Mesendoderm (in vitro differentiated cells): ENCODE data around the gene SUV39H2.

Experiments
- DNase-seq: peaks from one replicate; pipeline ENCODE4 v3.0.0; 2013
- H2AK5ac ChIP-seq: 2 replicates; pipeline ENCODE4 v1.6.1; 2013; ENCODE audit warnings: low read length, inconsistent platforms
- H2BK120ac ChIP-seq: 2 replicates; pipeline ENCODE4 v1.6.1; 2013; ENCODE audit warnings: low read depth, mild to moderate bottlenecking, low read length, moderate library complexity, mixed read lengths
- H2BK15ac ChIP-seq: replicated peaks from 2 replicates; pipeline ENCODE4 v1.6.1; 2013; ENCODE audit warnings: low read depth, mild to moderate bottlenecking, moderate library complexity
- H2BK5ac ChIP-seq: 2 replicates; pipeline ENCODE4 v1.6.1; 2013; ENCODE audit warnings: low read length, inconsistent platforms
- H3K18ac ChIP-seq: 2 replicates; pipeline ENCODE4 v1.6.1; 2013; ENCODE audit warnings: mild to moderate bottlenecking, low read length, mixed read lengths
- H3K23ac ChIP-seq: one replicate; pipeline ENCODE4 v1.6.1; 2013; ENCODE audit warnings: low read length
- H3K27ac ChIP-seq: 2 replicates; pipeline ENCODE4 v1.5.1; 2013; ENCODE audit warnings: low read depth, mild to moderate bottlenecking, inconsistent platforms, low read length, moderate library complexity
- H3K27me3 ChIP-seq: 2 replicates; pipeline ENCODE4 v1.6.1; 2013; ENCODE audit warnings: low read length, control low read depth, mild to moderate bottlenecking, inconsistent platforms; ENCODE audit not compliant: insufficient read depth, poor library complexity
- H3K36me3 ChIP-seq: 2 replicates; pipeline ENCODE4 v1.6.1; 2013; ENCODE audit warnings: low read length, inconsistent platforms; ENCODE audit not compliant: control insufficient read depth, insufficient read depth
- H3K4ac ChIP-seq: one replicate; pipeline ENCODE4 v1.6.1; 2013; ENCODE audit warnings: low read depth, mild to moderate bottlenecking, low read length, moderate library complexity
- H3K4me1 ChIP-seq: 2 replicates; pipeline ENCODE4 v1.6.1; 2013; ENCODE audit warnings: low read depth, low read length, inconsistent platforms; ENCODE audit not compliant: control insufficient read depth
- H3K4me2 ChIP-seq: 2 replicates; pipeline ENCODE4 v1.6.1; 2013; ENCODE audit warnings: low read length
- H3K4me3 ChIP-seq: 2 replicates; pipeline ENCODE4 v1.5.1; 2013; ENCODE audit warnings: mild to moderate bottlenecking, low read length
- H3K56ac ChIP-seq: one replicate; pipeline ENCODE4 v1.6.1; 2013; ENCODE audit warnings: low read length
- H3K79me1 ChIP-seq: 2 replicates; pipeline ENCODE4 v1.6.1; 2013; ENCODE audit warnings: low read length, inconsistent platforms
- H3K79me2 ChIP-seq: 2 replicates; pipeline ENCODE4 v1.6.1; 2013; ENCODE audit warnings: mild to moderate bottlenecking, low read length; ENCODE audit not compliant: control insufficient read depth, insufficient read depth
- H3K9ac ChIP-seq: 2 replicates; pipeline ENCODE4 v1.6.1; 2013; ENCODE audit warnings: low read length, inconsistent platforms
- H4K5ac ChIP-seq: one replicate; pipeline ENCODE4 v1.6.1; 2013; ENCODE audit warnings: low read length
- H4K8ac ChIP-seq: one replicate; pipeline ENCODE4 v1.6.1; 2013; ENCODE audit warnings: low read depth, mild to moderate bottlenecking, control low read depth, low read length, moderate library complexity
- WGBS: extraction: QIAGEN DNeasy Blood & Tissue Kit; methylation state at CpG from one replicate; pipeline ENCODE4 v1.1.7; 2013; ENCODE audit warnings: low lambda C conversion rate, missing lambda C conversion rate; ENCODE audit not compliant: insufficient coverage; ENCODE audit errors: extremely low coverage; 5-methylcytosine and 5-hydroxymethylcytosine counted together

Gene SUV39H2

GRCh38 chr10:14879124-14879927 lies 660 bp downstream of the SUV39H2 start:
- H3K27me3 ChIP-seq: no peaks in the 10 kb centered on the region
- peak overlapping the region; percentile 19 for H2BK120ac ChIP-seq
- H4K5ac ChIP-seq: no peak overlapping the region
- H3K18ac ChIP-seq: peak overlapping the region; percentile 98
- no peak overlapping the region for H3K23ac ChIP-seq
- DNase-seq: peak; percentile 79
- H3K4ac ChIP-seq: peak overlapping the region; percentile 49
- no peak overlapping the region for H2BK15ac ChIP-seq
- no peaks in the 10 kb centered on the region for H3K36me3 ChIP-seq
- H2BK5ac ChIP-seq: no peak overlapping the region
- H3K79me1 ChIP-seq: peaks cover 8% of the 10 kb centered on the region
- H3K27ac ChIP-seq: peak overlapping the region; percentile 95
- peak overlapping the region; percentile 55 for H3K4me2 ChIP-seq
- peak overlapping the region; percentile 65 for H4K8ac ChIP-seq
- peak overlapping the region; percentile 93 for H3K56ac ChIP-seq
- H3K79me2 ChIP-seq: peaks cover 40% of the 10 kb centered on the region
- no peak overlapping the region for H2AK5ac ChIP-seq
- peak overlapping the region; percentile 92 for H3K9ac ChIP-seq
- no CpG with 5 or more reads among the region's 60 CpGs for WGBS
- H3K4me1 ChIP-seq: no peaks in the 10 kb centered on the region
- peak overlapping the region; percentile 89 for H3K4me3 ChIP-seq

GRCh38 chr10:14879928-14880193 lies 1.2 kb downstream of the SUV39H2 start:
- DNase-seq: no peak
- H3K27me3 ChIP-seq: no peaks in the 10 kb centered on the region
- no peak overlapping the region for H2BK120ac ChIP-seq
- peaks cover 45% of the 10 kb centered on the region for H3K79me2 ChIP-seq
- no peak overlapping the region for H3K18ac ChIP-seq
- no peak overlapping the region for H3K27ac ChIP-seq
- no peak overlapping the region for H4K8ac ChIP-seq
- peak overlapping the region; percentile 77 for H3K56ac ChIP-seq
- H3K4me1 ChIP-seq: no peaks in the 10 kb centered on the region
- H3K23ac ChIP-seq: no peak overlapping the region
- WGBS: no CpG with 5 or more reads among the region's 5 CpGs
- H3K36me3 ChIP-seq: no peaks in the 10 kb centered on the region
- H2AK5ac ChIP-seq: no peak overlapping the region
- H3K4me3 ChIP-seq: peak overlapping the region; percentile 89
- peak overlapping the region; percentile 92 for H3K9ac ChIP-seq
- no peak overlapping the region for H3K4ac ChIP-seq
- no peak overlapping the region for H4K5ac ChIP-seq
- H3K4me2 ChIP-seq: peak overlapping the region; percentile 55
- H2BK5ac ChIP-seq: no peak overlapping the region
- H3K79me1 ChIP-seq: peaks cover 8% of the 10 kb centered on the region
- no peak overlapping the region for H2BK15ac ChIP-seq

GRCh38 chr10:14880229-14880628 lies 1.6 kb downstream of the SUV39H2 start:
- no peak overlapping the region for H3K23ac ChIP-seq
- no peak overlapping the region for H2BK15ac ChIP-seq
- H4K8ac ChIP-seq: no peak overlapping the region
- peaks cover 49% of the 10 kb centered on the region for H3K79me2 ChIP-seq
- H3K27me3 ChIP-seq: no peaks in the 10 kb centered on the region
- peak overlapping the region; percentile 77 for H3K56ac ChIP-seq
- H4K5ac ChIP-seq: no peak overlapping the region
- no peak overlapping the region for H2BK120ac ChIP-seq
- H3K79me1 ChIP-seq: peaks cover 10% of the 10 kb centered on the region
- H3K4me3 ChIP-seq: peak overlapping the region; percentile 89
- peak overlapping the region; percentile 55 for H3K4me2 ChIP-seq
- no peaks in the 10 kb centered on the region for H3K4me1 ChIP-seq
- no peaks in the 10 kb centered on the region for H3K36me3 ChIP-seq
- H3K4ac ChIP-seq: no peak overlapping the region
- no CpG with 5 or more reads among the region's 7 CpGs for WGBS
- H2AK5ac ChIP-seq: no peak overlapping the region
- no peak overlapping the region for H3K18ac ChIP-seq
- peak; percentile 48 for DNase-seq
- no peak overlapping the region for H3K27ac ChIP-seq
- no peak overlapping the region for H2BK5ac ChIP-seq
- peak overlapping the region; percentile 92 for H3K9ac ChIP-seq

- H3K27me3 ChIP-seq: no peaks in the 10 kb centered on the region
- no peak overlapping the region for H3K4ac ChIP-seq
- H3K18ac ChIP-seq: no peak overlapping the region
- H3K4me3 ChIP-seq: no peak overlapping the region
- H2BK15ac ChIP-seq: no peak overlapping the region
- H3K27ac ChIP-seq: no peak overlapping the region
- no peak overlapping the region for H4K5ac ChIP-seq
- no peak overlapping the region for H3K23ac ChIP-seq
- H3K56ac ChIP-seq: no peak overlapping the region
- peaks cover 4% of the 10 kb centered on the region for H3K36me3 ChIP-seq
- WGBS: no CpG with 5 or more reads among the region's 3 CpGs
- H2BK120ac ChIP-seq: no peak overlapping the region
- no peak overlapping the region for H2BK5ac ChIP-seq
- H3K4me2 ChIP-seq: no peak overlapping the region
- H4K8ac ChIP-seq: no peak overlapping the region
- peaks cover 27% of the 10 kb centered on the region for H3K79me1 ChIP-seq
- H3K9ac ChIP-seq: no peak overlapping the region
- H2AK5ac ChIP-seq: no peak overlapping the region
- H3K4me1 ChIP-seq: no peaks in the 10 kb centered on the region
- H3K79me2 ChIP-seq: peaks cover 76% of the 10 kb centered on the region
- no peak for DNase-seq
These were observed 5.4 kb downstream of the SUV39H2 start for GRCh38 chr10:14884082-14884481.

GRCh38 chr10:14889318-14889717 lies 10.7 kb downstream of the SUV39H2 start:
- no peak overlapping the region for H2AK5ac ChIP-seq
- no peak overlapping the region for H4K8ac ChIP-seq
- peaks cover 33% of the 10 kb centered on the region for H3K79me1 ChIP-seq
- H3K4me2 ChIP-seq: no peak overlapping the region
- no peak overlapping the region for H3K23ac ChIP-seq
- H3K36me3 ChIP-seq: peaks cover 4% of the 10 kb centered on the region
- peak; percentile 48 for DNase-seq
- H3K4me3 ChIP-seq: no peak overlapping the region
- no CpG with 5 or more reads among the region's 2 CpGs for WGBS
- H3K4me1 ChIP-seq: no peaks in the 10 kb centered on the region
- no peak overlapping the region for H3K56ac ChIP-seq
- H3K18ac ChIP-seq: no peak overlapping the region
- H3K27me3 ChIP-seq: no peaks in the 10 kb centered on the region
- H3K27ac ChIP-seq: no peak overlapping the region
- H3K9ac ChIP-seq: no peak overlapping the region
- no peak overlapping the region for H3K4ac ChIP-seq
- no peak overlapping the region for H4K5ac ChIP-seq
- H2BK5ac ChIP-seq: no peak overlapping the region
- no peak overlapping the region for H2BK120ac ChIP-seq
- peaks cover 76% of the 10 kb centered on the region for H3K79me2 ChIP-seq
- H2BK15ac ChIP-seq: no peak overlapping the region

- Histone ChIP-seq H3K18ac (no peak overlapping the region), H2AK5ac (no peak overlapping the region), H2BK15ac (no peak overlapping the region), H2BK5ac (no peak overlapping the region), H3K4me3 (no peak overlapping the region), H3K79me2 (peaks cover 65% of the 10 kb centered on the region), H3K79me1 (peaks cover 23% of the 10 kb centered on the region), H4K5ac (no peak overlapping the region), H3K36me3 (peaks cover 2% of the 10 kb centered on the region), H3K23ac (no peak overlapping the region), H3K56ac (no peak overlapping the region), H3K9ac (no peak overlapping the region), H3K4ac (no peak overlapping the region), H3K4me1 (no peaks in the 10 kb centered on the region), H3K27ac (no peak overlapping the region), H3K27me3 (no peaks in the 10 kb centered on the region), H3K4me2 (no peak overlapping the region), H4K8ac (no peak overlapping the region), H2BK120ac (no peak overlapping the region)
- no CpG with 5 or more reads among the region's 1 CpG for WGBS
- DNase-seq: no peak
These were observed 12.5 kb downstream of the SUV39H2 start for GRCh38 chr10:14891151-14891550.
